Stimulated activated CD4-positive, alpha-beta T cell treated with anti-CD3 and anti-CD28 coated beads, Interleukin-1b, Interleukin-23, amount 100 ng/mL, for 4 hours (primary cell): ENCODE data around the gene KEAP1.

Source experiments
- DNase-seq, 2 donors: peaks; one replicate each; pipeline ENCODE4 v3.0.0-alpha.2; 2020; ENCODE audit warnings: low read depth in 2 of 2

KEAP1 gene

DNA sequence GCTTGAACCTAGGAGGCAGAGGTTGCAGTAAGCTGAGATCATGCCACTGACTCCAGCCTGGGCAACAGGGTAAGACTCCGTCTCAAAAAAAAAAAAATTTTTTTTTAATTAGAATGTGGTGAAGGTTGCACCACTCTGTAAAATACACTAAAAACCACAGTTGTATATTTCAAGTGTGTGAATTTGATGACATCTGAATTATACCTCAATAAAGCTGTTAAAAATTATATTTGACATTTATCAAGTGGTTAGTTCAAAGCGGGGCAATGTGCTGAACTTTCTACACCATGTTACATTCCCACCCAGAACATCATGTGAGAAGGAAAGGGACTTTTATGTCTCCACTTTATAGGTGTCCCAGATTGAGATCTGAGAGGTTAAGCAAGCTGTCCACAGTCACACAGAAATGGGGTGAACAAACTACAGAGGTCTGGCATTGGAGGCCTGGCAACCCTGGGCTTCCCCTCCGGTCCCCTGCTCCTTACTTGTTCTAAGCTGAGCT lies 20.0 kb upstream of the KEAP1 start:
- no peak for DNase-seq

DNA sequence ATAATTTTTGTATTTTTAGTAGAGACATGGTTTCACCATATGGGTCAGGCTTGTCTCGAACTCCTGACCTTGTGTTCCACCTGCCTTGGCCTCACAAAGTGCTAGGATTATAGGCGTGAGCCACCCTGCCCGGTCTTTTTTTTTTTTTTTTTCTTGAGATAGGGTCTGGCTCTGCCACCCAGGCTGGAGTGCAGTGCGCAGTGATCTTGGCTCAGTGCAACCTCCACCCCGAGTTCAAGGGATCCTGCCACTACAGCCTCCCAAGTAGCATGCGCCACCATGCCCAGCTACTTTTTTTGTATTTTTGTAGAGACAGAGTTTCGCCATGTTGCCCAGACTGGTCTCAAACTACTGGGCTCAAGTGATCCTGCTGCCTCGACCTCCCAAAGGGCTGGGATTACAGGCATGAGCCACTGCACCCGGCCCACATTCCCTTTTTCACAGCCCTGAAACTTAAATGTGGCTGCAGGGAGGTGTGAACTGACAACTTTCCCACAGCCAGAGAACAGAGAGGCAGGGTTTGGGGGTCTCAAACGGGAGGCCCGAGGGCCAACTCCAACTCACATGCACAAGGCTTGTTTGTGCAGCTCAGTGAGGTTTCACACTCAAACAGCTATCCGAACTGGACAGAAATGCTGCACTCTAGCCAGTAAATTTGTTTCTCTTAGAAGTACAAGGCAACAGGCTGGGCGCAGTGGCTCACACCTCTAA lies 18.5 kb upstream of the KEAP1 start:
- no peak for DNase-seq

DNA sequence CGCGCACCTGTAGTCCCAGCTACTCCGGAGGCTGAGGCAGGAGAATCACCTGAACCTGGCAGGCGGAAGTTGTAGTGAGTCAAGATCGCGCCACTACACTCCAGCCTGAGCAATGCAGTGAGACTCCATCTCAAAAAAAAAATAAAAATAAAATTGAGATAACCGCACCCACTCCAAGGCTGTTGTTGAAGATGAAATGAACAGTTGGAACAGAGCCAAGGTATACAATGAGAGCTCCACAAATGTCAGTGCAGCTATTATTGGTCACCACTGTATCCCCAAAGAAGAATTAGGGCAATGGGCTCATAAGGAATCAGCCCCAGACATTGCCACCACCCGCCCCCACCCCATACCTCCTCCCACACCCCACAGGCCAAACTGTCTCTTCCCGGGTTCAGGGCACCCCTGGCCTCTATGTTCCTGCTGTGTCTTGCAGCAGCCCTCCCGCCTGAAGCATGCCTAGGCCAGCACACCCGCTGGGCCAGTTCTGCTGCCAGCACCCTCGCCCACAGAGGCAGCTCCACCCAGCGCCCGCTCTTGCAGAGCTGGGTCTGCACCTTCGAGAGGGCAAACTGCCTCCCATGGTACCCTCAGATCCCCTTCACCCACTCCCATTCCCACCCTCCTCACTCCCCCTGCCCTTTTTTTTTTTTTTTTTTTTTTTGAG lies 17.6 kb upstream of the KEAP1 start:
- no peak for DNase-seq

DNA sequence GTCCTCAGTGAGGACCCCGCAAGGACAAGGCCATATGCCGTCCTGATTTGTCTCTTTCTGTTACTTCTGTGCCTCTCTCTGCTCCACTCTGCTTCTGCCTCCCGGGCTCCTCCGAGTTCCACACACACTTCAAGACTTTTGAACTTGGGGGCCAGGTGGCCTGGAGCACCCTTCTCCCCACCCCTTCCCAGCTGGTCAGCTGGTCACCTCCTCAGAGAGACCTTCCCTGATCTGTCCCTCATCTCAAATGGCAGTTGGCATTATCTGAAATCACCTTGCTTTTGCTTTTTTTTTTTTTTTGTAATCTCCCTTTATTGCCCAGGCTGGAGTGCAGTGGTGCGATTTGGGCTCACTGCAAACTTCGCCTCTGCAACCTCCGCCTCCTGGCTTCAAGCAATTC lies 16.3 kb upstream of the KEAP1 start:
- DNase-seq = no peak

DNA sequence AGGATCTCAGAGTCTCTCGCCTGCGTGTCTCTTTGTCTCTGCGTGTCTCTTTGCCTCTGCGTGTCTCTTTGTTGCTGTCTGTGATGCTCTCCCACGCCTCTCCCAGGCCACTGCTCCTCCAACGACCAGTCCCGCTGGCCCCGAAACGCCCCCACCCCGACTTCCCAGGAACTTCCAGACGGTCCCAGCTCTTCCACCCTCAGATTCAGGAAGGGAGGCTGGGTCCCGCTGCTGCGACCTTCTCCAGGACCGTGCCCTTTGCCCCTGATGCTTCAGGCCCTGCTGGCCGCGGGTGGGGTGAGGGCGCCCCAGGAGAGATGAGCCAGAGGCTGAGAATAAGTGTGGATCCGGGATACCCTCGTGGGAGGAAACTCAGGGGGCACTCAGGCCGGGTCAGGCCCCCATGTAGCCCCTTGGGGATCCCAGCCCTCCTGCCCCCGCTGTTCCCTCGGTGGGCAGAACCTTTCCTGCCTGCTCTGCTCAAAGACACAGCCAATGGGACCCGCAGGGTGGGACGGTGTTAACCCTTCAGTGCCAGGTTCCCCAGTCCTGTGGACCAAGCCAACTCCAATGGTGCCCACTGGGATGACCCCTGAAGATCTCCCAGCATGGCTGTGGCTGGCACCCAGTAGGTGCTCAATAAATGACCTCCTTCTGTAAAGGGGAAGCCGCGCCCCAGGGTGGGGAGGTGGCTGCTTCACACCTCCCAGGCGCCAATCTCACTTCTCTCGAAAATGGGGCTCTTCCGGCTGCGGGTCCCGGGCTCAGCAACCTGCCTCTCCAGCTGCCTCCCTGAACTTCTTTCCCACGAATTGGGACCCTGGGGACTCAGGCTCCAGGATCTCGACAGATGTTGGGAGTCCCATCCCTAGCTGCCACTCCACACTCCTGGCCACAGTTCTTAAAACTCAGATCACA lies 15.5 kb upstream of the KEAP1 start:
- no peak for DNase-seq

DNA sequence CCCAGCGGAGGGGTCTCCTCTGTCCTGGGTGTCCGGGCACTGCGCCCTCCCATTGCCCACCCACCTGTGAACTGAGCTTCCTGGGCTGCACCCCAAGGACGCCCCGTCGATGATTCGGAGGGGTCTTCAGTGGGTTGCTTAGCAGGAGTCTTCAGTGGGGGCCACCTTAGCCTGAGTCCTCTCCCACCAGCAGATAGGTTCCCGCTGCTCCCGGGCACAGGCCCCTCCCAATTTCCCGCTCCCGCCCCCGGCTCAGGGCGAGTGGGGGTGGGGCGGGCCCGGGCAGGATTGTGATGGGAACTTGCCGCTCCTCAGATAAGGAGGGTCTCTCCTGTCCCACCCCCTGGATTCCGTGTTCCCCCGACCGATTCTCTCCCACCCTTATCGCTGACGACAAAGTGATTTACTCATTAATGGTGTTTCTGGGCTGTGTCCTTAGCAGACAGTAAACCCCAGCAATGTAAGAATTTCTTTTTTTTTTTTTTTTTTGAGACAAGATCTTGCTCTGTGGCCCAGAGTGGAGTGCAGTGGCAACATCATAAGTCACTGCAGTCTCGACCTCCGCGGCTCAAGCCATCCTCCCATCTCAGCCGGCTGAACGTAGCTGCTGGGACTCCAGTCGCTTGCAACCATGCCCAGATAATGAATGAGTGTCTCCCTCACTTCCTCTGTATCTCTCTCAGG lies 14.7 kb upstream of the KEAP1 start:
- no peak for DNase-seq

DNA sequence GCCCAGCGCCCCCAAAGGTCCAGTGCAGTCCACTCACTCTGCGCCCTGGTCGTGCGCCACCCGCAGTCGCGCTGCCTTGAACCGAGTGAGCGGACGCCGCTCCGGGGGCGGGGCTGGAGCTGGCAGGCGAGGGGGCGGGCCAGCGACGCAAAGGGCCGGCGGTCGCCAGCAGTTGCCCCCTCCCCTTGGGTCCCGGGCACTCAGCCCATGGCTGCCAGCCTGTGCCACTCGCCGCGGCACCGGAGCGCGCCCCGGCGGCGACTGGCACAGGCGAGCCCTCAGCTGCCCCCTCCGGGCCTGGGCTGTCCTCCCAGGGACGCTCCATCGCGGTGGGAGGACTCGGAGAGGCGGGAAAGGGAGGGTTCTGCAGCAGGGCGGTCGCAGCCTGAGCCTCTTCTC lies 14.2 kb upstream of the KEAP1 start, which contains the start of gene S1PR5:
S1PR5 (minus strand) TSS at position 87 of the 399 bp plus-strand sequence. CDS start 2,436 bp downstream, outside the sequence.
- DNase-seq = no peak

DNA sequence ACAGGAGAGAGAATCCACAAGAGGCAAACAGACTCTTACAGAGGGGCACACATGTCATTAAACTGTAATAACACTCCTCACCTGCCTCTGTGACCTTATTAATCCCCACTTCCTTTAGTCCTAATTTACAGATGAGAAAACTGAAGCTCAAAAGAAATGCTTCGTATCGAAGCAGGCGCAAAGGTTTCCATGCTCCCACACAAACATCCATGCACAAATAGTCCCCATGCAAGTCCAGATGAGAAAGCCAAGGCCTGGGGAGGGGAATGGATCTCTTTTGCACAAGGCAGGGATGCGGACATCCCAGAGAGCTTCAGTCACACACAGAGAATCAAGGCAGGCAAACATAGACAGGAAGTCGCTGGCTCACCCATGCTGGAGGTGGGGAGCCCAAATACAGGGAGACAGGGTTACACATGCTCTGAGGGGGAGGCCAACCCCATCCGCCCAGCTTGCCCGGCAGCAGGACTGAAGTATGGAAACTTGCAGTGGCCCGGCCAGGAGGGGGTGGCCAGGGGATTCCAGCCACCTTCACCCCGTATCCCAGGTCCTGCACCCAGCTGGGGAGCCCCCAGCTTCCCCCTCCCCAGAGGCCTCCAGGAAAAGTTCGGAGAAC lies 13.6 kb upstream of the KEAP1 start:
- DNase-seq = no peak

DNA sequence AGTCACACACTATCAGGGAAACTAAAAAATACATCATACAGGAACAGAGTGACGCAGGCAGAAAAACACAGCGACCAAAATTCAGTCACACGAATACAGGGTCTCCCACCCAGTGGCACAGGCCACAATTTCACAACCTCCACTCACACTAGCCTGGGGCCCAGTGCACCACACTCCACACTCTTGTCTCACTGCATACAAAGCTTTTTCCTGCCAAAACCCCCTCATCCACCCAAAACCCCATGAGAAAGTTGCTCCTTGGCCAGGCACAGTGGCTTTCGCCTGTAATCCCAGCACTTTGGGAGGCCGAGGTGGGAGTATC lies 12.9 kb upstream of the KEAP1 start:
- no peak for DNase-seq

DNA sequence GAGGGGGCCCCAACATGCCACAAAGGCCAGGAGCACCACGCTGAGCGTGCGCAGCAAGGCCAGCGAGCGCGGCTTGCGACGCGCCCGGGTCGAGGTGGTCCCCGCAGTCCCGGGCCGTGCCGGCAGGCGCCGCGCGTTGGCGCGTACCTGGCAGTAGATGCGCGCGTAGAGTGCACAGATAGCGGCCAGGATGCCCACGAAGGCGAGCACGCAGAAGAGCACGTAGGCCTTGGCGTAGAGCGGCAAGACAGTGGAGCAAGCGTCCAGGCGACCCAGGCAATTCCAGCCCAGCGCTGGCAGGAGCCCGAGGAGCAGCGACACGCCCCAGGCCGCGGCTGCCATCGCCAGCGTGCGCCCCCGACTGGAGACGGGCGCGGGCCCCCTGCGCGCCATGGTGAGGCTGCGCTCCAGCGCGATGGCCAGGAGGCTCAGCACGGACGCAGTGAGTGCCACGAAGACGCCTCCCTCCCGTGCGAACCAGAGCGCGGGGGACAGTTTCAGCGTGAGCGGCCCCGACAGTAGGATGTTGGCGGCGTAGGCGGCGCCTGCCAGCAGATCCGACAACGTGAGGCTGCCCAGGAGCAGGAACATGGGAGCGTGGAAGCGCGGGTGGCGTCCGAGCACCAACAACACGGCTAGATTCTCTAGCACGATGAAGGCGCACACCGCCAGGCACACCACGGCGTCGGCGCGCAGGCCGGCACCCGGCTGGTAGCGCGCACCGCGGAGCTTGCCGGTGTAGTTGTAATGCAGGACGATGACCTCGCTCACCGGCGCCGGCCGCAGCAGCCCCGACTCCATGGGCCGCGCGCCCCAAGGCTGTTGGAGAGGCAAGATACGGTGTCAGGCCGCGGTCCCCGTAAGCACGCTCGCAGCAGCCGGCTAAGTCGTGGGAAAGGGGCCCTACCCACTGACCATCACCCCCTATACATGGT lies 11.3 kb upstream of the KEAP1 start:
- no peak for DNase-seq

DNA sequence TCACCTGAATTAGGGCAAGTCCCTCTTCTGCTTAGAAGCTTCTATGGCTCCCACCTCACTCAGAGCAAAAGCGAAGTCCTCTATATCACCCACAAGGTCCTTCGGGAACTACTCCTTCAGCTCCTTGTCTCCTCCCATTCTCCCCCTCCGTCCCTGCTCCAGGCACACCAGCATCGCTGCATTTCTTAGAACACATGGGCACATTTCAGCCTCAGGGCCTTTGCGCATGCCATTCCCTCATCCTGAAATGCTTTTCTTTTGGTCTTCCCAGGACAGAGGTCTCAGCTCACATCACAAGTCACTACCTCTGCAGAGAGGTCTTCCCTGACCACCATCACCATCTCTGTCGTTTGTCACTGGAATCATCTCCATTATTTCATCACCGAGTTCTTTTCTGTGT lies 10.1 kb upstream of the KEAP1 start:
- DNase-seq = no peak

DNA sequence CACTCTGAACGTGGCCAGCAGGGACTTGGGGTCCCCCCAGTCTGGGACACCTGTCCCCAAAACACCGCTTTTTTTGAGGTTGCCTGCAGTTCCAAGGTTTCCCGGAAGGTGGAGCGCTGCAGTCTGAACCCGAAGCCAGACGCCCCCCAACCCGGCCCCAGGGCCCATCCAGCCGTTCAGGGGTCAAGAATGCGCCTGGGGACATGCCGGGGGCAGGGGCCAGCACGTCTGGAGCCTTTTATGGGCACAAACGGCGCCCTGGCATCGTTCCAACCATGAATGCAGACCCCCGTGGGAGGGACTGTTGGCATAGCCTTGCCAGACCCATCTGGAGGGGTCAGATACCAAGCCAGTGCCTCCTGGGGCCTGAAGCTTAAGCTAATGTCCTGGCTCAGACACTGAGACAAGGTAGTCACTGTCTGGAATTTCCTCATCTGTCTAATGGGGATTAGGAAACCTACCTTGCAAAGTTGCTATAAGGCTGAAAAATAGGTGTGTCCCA lies 7.2 kb upstream of the KEAP1 start:
- DNase-seq = peak; percentile 50 to 54

DNA sequence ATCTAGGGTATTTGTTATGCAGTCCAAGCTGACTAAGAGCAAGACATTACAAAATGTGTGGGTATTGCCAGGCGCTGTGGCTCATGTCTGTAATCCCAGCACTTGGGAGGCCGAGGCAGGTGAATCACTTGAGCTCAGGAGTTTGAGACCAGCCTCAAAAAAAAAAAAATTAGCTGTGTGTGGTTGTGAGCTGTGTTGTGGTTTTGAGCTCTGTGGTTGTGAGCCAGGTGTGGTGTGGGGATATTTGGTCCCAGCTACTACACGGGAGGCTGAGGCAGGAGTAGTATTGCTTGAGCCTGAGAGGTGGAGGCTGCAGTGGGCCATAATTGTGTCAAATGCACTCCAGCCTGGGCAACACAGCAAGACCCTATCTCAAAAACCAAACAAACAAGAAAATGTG lies 5.6 kb upstream of the KEAP1 start:
- no peak for DNase-seq

DNA sequence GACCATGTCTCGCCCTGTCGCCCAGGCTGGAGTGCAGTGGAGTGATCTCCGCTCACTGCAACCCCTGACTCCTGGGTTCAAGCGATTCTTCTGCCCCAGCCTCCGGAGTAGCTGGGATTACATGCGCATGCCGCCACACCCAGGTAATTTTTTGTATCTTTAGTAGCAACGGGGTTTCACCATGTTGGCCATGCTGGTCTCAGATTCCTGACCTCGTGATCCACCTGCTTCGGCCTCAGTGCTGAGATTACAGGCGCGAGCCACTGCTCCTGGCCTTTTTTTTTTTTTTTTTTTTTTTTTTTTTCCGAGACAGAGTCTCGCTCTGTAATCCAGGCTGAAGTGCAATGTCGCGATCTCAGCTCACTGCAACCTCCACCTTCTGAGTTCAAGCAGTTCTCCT lies 4.9 kb upstream of the KEAP1 start:
- DNase-seq = no peak

DNA sequence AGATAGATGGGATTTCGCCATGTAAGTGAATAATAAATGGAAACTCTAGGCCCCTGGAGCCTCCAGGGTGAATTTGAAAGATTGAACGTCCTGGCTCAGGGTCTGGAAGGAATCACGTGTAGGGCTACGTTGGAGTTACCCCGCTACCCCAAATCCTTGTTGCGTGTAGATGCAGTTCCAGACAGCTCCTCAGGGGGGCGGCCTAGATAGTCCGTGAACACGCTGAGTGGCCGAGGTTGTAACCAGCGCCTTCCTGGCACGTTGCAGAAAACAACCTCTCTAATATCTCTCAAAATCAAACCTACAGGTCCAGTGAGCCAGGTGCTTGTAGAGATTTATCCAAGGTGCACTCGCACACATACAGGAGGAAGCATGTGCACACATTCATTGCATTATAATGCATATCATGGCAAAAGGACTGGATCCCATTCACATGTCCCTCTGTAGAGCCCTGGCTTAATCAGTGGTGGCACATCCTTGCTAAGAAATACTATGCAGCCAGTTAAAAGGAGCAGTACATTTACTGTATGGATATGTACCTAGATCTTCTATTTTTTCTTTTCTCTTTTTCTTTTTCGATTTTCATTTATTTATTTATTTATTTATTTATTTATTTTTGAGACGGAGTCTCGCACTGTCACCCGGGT lies 2.5 kb upstream of the KEAP1 start:
- peak; percentile 78 to 81 for DNase-seq

DNA sequence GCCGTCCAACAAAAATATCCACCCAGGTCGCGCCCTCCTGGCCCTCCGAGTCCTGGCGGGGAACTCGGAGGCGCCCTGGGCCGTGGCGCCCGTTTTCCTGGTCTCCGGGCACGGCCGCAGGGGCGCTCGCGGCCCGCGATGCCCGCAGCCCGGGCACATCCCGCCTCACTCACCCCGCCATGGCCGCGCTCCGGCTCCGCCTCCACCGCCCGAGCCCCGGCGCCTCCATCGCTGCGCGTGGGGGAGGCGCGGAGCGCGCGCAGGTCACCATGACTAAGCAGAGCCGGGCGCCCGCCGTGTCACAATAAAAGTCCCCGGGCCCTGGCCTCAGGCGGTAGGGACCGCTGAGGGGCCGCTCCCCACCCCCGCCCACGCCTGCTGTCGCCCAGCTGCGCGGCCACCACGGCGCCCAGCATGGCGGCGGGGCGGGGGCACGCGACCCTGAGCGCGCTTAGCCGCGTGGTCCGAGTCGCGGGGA lies 593 bp downstream of the KEAP1 start:
- DNase-seq = peak; percentile 80 to 89

DNA sequence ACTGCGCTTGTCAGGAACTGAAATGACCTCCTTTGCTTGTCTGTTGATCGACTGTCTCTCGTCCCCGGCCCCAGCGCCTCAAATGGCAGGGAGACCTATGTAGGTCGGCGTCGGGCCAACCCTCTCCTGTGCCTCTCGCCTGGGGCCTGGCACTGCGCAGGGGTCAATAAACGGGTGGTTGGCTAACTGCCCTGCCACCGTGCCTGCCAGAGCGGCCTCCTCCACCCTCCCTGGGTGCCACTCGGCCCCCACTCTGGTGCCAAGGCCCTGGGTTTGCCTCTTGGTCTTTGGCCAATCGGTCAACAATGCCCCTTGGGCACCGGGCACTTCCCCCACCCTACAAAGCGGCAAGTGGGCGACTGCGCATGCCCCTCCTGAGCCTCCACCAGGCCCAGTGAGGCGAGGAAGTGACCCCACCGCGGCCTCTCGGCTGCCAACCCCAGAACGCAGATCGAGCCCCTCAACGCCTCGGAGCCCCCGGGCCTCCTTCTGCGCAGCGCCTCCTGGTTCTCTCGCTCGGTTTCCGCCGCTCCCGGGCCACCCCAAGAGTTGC lies 1.1 kb downstream of the KEAP1 start:
- DNase-seq = peak in 1 of 2 donors; percentile 49

DNA sequence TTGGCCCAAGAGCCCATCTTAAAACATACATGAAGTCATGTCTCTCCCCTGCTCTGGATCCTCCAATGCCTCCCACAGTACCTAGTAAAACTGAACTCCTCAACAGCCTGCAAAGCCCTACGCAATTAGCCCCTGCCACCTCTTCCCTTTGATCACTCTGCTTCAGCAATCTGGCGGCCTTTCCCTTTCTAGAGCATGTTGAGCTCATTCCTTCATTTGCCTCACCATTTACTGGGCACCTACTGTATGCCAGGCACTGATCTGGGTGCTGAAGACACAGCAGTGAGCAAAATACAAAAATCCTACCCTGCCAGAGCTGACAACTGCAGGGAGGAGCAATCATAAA lies 2.9 kb downstream of the KEAP1 start:
- DNase-seq = no peak

DNA sequence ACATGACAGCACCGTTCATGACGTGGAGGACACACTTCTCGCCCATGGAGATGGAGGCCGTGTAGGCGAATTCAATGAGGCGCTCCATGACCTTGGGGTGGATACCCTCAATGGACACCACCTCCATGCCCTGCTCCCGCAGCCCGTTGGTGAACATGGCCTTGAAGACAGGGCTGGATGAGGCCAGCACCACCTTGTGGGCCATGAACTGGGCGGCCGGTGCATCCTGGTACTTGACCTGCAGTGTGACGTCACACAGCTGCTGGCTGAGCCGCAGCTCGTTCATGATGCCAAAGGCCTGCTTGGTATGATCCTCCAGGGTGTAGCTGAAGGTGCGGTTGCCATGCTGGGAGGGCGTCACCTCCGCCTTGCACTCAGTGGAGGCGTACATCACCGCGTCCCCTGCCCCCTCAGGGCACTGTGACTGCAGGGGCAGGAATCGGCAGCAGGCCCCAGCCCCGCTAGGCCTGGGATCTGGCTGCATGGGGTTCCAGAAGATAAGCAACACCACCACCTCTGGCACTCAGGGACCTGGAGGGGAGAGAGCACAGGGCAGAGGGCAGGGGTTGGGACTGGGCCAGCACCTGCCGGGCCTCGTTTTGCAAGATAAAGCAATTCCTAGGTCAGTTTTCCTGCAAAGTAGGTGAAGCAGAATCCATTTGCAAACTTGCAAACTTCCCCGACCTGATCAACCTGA lies 3.5 kb downstream of the KEAP1 start:
- no peak for DNase-seq
